ENCODE results near the gene BLID.

The BLID gene

DNA sequence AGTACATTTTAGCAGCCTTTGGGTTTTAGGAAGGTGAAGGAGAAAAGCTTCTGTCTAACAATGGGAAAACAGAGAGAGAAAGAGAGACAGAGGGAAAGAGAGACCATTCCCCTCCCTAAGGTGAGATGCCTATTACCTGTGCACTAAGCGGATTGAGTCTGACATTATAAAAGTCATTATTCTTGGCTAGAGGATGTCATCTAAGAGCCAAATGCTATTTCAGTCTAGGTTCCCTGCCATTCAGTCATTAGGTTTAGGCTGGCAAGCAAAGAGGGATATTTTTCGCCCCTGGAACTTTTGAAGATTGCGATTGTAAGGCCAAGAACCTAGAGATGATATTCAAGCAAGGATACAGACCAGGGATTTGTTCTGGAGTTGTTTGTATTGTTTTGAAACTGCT, 7.2 kb downstream of the BLID start:
- Histone ChIP-seq H2AFZ (ENCODE audit: low read length) (no peak overlapping the region), H3K14ac (ENCODE audit: low read length) (no peak overlapping the region), H2BK120ac (ENCODE audit: low read depth, low read length) (no peak overlapping the region), H2BK5ac (ENCODE audit: low read length) (no peak overlapping the region), H3K27ac (replicated peaks; ENCODE audit: low read length) (no peak overlapping the region), H4K8ac (ENCODE audit: low read depth, low read length) (no peak overlapping the region), H3K9me3 (replicated peaks in 1 of 2; ENCODE audit: control insufficient read depth in 2 of 2, insufficient read depth in 1 of 2, low read depth in 1 of 2, low read length in 2 of 2) (no peaks in the 10 kb centered on the region), H3K4me2 (ENCODE audit: insufficient read depth, low read length, poor library complexity, severe bottlenecking) (no peak overlapping the region), H3K4ac (ENCODE audit: low read length) (no peak overlapping the region), H3K4me1 (ENCODE audit: control insufficient read depth in 2 of 2, insufficient read depth in 1 of 2, low read depth in 1 of 2, low read length in 2 of 2) (peaks cover 5 to 7% of the 10 kb centered on the region in 2 donors), H3K23ac (ENCODE audit: low read depth, low read length, poor library complexity) (no peak overlapping the region), H3K9ac (ENCODE audit: low read depth, low read length, poor library complexity) (no peak overlapping the region), H3K27me3 (ENCODE audit: control insufficient read depth in 3 of 3, insufficient read depth in 3 of 3, low read depth in 1 of 3, low read length in 3 of 3) (no peaks in the 10 kb centered on the region), H2BK12ac (ENCODE audit: low read length) (no peak overlapping the region), H2BK15ac (ENCODE audit: low read length) (no peak overlapping the region), H3K79me1 (ENCODE audit: low read depth, low read length) (no peaks in the 10 kb centered on the region), H3K18ac (ENCODE audit: low read length) (no peak overlapping the region), H4K91ac (ENCODE audit: low read depth, low read length, poor library complexity) (no peak overlapping the region), H3K36me3 (replicated peaks in 1 of 2; ENCODE audit: control insufficient read depth in 2 of 2, insufficient read depth in 2 of 2, low read length in 2 of 2) (no peaks in the 10 kb centered on the region), H2AK5ac (ENCODE audit: low read depth, low read length) (no peak overlapping the region), H3K4me3 (ENCODE audit: low read length in 2 of 2) (no peak overlapping the region)
- no peak for DNase-seq (ENCODE audit: low spot score)
- no CpG with 5 or more reads among the region's 3 CpGs for WGBS, 2 donors (ENCODE audit: extremely low coverage in 2 of 2, insufficient read length in 2 of 2, insufficient replicate concordance in 1 of 2)

DNA sequence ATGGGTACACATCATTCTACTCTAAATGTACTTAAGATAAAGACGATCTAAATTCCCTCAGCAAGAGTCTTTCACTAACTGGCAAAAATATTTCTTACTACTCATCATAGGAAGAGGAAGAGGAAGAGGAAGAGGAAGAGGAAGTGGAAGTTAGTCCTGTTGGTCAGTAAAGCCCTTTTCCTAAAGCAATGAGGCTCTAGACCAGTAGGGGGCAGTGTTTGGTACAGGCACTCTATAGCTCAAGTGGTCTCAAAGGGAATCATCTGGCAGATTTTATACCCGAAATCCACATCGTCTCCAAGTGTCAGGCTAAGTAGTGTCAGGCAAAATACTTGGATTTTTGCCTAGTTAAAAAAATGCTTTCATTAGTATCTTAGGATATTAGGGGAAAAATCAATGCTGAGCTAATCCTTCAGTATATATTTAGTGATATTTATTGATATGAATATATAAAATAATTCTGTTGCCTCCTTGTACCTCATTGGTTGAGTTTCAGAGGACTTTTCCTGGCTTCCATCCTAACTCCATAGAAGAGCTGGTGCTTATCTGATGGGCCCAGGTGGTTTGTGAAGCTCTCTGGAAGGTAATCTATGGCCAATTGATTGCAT, 7.7 kb downstream of the BLID start:
- WGBS, 2 donors (ENCODE audit: extremely low coverage in 2 of 2, insufficient read length in 2 of 2, insufficient replicate concordance in 1 of 2): no CpG with 5 or more reads among the region's 3 CpGs
- Histone ChIP-seq H3K14ac (ENCODE audit: low read length) (no peak overlapping the region), H4K91ac (ENCODE audit: low read depth, low read length, poor library complexity) (no peak overlapping the region), H2BK5ac (ENCODE audit: low read length) (no peak overlapping the region), H3K9ac (ENCODE audit: low read depth, low read length, poor library complexity) (no peak overlapping the region), H2BK120ac (ENCODE audit: low read depth, low read length) (no peak overlapping the region), H3K4me2 (ENCODE audit: insufficient read depth, low read length, poor library complexity, severe bottlenecking) (no peak overlapping the region), H3K27me3 (ENCODE audit: control insufficient read depth in 3 of 3, insufficient read depth in 3 of 3, low read depth in 1 of 3, low read length in 3 of 3) (no peaks in the 10 kb centered on the region), H3K79me1 (ENCODE audit: low read depth, low read length) (no peaks in the 10 kb centered on the region), H3K27ac (replicated peaks; ENCODE audit: low read length) (no peak overlapping the region), H3K4me3 (ENCODE audit: low read length in 2 of 2) (no peak overlapping the region), H2AFZ (ENCODE audit: low read length) (no peak overlapping the region), H3K23ac (ENCODE audit: low read depth, low read length, poor library complexity) (no peak overlapping the region), H4K8ac (ENCODE audit: low read depth, low read length) (no peak overlapping the region), H2AK5ac (ENCODE audit: low read depth, low read length) (no peak overlapping the region), H3K18ac (ENCODE audit: low read length) (no peak overlapping the region), H3K9me3 (replicated peaks in 1 of 2; ENCODE audit: control insufficient read depth in 2 of 2, insufficient read depth in 1 of 2, low read depth in 1 of 2, low read length in 2 of 2) (no peaks in the 10 kb centered on the region), H2BK12ac (ENCODE audit: low read length) (no peak overlapping the region), H2BK15ac (ENCODE audit: low read length) (no peak overlapping the region), H3K36me3 (replicated peaks in 1 of 2; ENCODE audit: control insufficient read depth in 2 of 2, insufficient read depth in 2 of 2, low read length in 2 of 2) (no peaks in the 10 kb centered on the region), H3K4me1 (ENCODE audit: control insufficient read depth in 2 of 2, insufficient read depth in 1 of 2, low read depth in 1 of 2, low read length in 2 of 2) (peaks cover 5 to 7% of the 10 kb centered on the region in 2 donors), H3K4ac (ENCODE audit: low read length) (no peak overlapping the region)
- DNase-seq (ENCODE audit: low spot score): peak; percentile 61

DNA sequence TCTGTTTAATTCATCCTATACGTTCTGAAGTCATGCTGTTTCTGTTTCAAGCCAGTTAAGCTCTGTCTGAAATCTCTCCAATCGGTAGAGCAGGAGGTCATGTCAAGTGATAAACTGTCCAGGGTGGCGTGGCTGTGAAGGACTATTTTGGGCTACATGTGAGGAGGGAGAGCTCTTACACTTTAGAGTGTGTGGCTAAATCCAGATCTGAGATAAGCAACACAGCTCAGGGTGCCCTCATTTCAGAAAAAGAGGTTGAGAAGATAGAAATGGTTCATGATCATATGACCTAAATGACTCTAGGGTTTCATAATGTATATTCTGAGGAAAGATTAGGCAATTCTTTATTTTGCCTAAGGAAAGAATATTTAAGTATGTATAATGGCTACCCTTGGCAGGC, 8.4 kb downstream of the BLID start:
- Histone ChIP-seq H3K9me3 (replicated peaks in 1 of 2; ENCODE audit: control insufficient read depth in 2 of 2, insufficient read depth in 1 of 2, low read depth in 1 of 2, low read length in 2 of 2) (no peaks in the 10 kb centered on the region), H2BK5ac (ENCODE audit: low read length) (no peak overlapping the region), H2BK120ac (ENCODE audit: low read depth, low read length) (no peak overlapping the region), H3K4me2 (ENCODE audit: insufficient read depth, low read length, poor library complexity, severe bottlenecking) (no peak overlapping the region), H3K27me3 (ENCODE audit: control insufficient read depth in 3 of 3, insufficient read depth in 3 of 3, low read depth in 1 of 3, low read length in 3 of 3) (no peaks in the 10 kb centered on the region), H2BK15ac (ENCODE audit: low read length) (no peak overlapping the region), H3K14ac (ENCODE audit: low read length) (no peak overlapping the region), H3K36me3 (replicated peaks in 1 of 2; ENCODE audit: control insufficient read depth in 2 of 2, insufficient read depth in 2 of 2, low read length in 2 of 2) (no peaks in the 10 kb centered on the region), H4K91ac (ENCODE audit: low read depth, low read length, poor library complexity) (no peak overlapping the region), H2AK5ac (ENCODE audit: low read depth, low read length) (no peak overlapping the region), H3K79me1 (ENCODE audit: low read depth, low read length) (no peaks in the 10 kb centered on the region), H3K4me1 (ENCODE audit: control insufficient read depth in 2 of 2, insufficient read depth in 1 of 2, low read depth in 1 of 2, low read length in 2 of 2) (peaks cover 5 to 7% of the 10 kb centered on the region in 2 donors), H3K27ac (replicated peaks; ENCODE audit: low read length) (no peak overlapping the region), H2AFZ (ENCODE audit: low read length) (no peak overlapping the region), H4K8ac (ENCODE audit: low read depth, low read length) (no peak overlapping the region), H2BK12ac (ENCODE audit: low read length) (no peak overlapping the region), H3K23ac (ENCODE audit: low read depth, low read length, poor library complexity) (no peak overlapping the region), H3K4ac (ENCODE audit: low read length) (no peak overlapping the region), H3K4me3 (ENCODE audit: low read length in 2 of 2) (no peak overlapping the region), H3K18ac (ENCODE audit: low read length) (no peak overlapping the region), H3K9ac (ENCODE audit: low read depth, low read length, poor library complexity) (no peak overlapping the region)
- no CpG with 5 or more reads among the region's 3 CpGs for WGBS, 2 donors (ENCODE audit: extremely low coverage in 2 of 2, insufficient read length in 2 of 2, insufficient replicate concordance in 1 of 2)
- no peak for DNase-seq (ENCODE audit: low spot score)

DNA sequence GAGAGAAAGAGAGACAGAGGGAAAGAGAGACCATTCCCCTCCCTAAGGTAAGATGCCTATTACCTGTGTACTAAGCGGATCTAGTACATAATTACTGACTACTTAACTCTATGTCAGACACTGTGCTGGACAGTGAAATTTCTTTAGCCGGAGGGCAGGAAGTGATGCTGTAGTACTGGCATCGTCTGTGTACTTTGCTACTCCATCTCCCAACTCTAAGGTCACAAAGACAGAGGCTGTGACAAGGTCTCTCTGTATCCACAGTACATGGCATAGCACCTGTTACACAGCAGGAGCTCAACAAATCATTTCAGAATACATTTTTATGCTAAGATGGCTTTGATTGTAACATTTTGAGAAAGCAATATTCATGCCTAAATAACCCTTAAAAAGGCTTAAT, 9.0 kb downstream of the BLID start:
- no CpG with 5 or more reads among the region's 3 CpGs for WGBS, 2 donors (ENCODE audit: extremely low coverage in 2 of 2, insufficient read length in 2 of 2, insufficient replicate concordance in 1 of 2)
- Histone ChIP-seq H3K4me1 (ENCODE audit: control insufficient read depth in 2 of 2, insufficient read depth in 1 of 2, low read depth in 1 of 2, low read length in 2 of 2) (peaks cover 7% of the 10 kb centered on the region in 2 donors), H2AK5ac (ENCODE audit: low read depth, low read length) (no peak overlapping the region), H2BK15ac (ENCODE audit: low read length) (no peak overlapping the region), H3K4me2 (ENCODE audit: insufficient read depth, low read length, poor library complexity, severe bottlenecking) (no peak overlapping the region), H3K9me3 (replicated peaks in 1 of 2; ENCODE audit: control insufficient read depth in 2 of 2, insufficient read depth in 1 of 2, low read depth in 1 of 2, low read length in 2 of 2) (no peaks in the 10 kb centered on the region), H3K36me3 (replicated peaks in 1 of 2; ENCODE audit: control insufficient read depth in 2 of 2, insufficient read depth in 2 of 2, low read length in 2 of 2) (no peaks in the 10 kb centered on the region), H3K4ac (ENCODE audit: low read length) (no peak overlapping the region), H2AFZ (ENCODE audit: low read length) (no peak overlapping the region), H3K18ac (ENCODE audit: low read length) (no peak overlapping the region), H4K91ac (ENCODE audit: low read depth, low read length, poor library complexity) (no peak overlapping the region), H3K4me3 (ENCODE audit: low read length in 2 of 2) (no peak overlapping the region), H2BK120ac (ENCODE audit: low read depth, low read length) (no peak overlapping the region), H2BK5ac (ENCODE audit: low read length) (no peak overlapping the region), H3K9ac (ENCODE audit: low read depth, low read length, poor library complexity) (no peak overlapping the region), H3K27me3 (ENCODE audit: control insufficient read depth in 3 of 3, insufficient read depth in 3 of 3, low read depth in 1 of 3, low read length in 3 of 3) (no peaks in the 10 kb centered on the region), H3K27ac (replicated peaks; ENCODE audit: low read length) (no peak overlapping the region), H3K14ac (ENCODE audit: low read length) (no peak overlapping the region), H3K79me1 (ENCODE audit: low read depth, low read length) (no peaks in the 10 kb centered on the region), H3K23ac (ENCODE audit: low read depth, low read length, poor library complexity) (no peak overlapping the region), H2BK12ac (ENCODE audit: low read length) (no peak overlapping the region), H4K8ac (ENCODE audit: low read depth, low read length) (no peak overlapping the region)
- DNase-seq (ENCODE audit: low spot score): no peak

Measured in neuronal stem cell (in vitro differentiated cells).